HG03342 (cell line): ENCODE results near the gene CACNG7.

Experiments used
- ATAC-seq: cut with Tn5 transposase; IDR thresholded peaks from one replicate; pipeline ENCODE4 v1.9.1; 2021; ENCODE audit warnings: mild to moderate bottlenecking, moderate library complexity; ENCODE audit not compliant: unreplicated experiment

Gene CACNG7

DNA sequence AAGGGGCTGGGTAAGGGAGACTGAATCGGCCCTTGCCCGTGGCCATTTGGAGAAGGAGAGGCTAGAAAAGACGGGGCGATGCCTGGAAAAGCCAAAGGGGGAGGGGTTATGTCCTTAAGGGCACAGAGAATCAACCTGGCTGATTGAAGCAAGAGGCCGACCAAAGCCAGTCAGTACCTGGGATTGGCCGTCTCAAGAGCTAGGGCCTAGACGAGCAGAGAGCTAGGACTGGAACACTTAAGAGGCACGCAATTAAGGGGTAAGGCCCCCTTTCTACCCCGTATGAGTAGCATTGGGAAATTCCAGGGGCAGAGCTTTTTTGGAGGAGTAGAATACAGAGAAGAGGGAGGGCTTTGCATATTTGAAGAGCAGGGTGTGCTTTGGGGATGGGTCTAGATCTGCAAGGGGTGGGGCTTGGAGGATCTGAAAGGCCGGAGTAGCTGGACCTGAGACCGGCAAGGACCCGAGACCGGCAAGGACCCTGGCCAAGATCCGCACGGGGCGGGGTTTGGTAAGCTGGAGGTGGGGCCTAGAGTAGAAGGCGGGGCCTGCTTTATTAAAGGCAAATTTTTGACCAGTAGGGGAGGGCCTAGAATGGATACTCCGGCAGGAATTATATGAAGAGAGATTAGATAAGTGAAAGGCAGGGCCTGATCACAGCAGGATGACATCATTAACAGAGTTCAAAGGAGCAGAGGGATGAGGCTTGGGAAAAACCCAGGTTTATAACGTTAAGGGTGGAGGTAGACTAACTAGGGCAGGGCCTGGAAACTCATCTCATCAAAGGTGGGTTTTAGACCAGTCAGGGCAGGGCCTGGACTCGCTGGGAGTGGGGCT, 71.7 kb downstream of the CACNG7 start:
- no peak for ATAC-seq

DNA sequence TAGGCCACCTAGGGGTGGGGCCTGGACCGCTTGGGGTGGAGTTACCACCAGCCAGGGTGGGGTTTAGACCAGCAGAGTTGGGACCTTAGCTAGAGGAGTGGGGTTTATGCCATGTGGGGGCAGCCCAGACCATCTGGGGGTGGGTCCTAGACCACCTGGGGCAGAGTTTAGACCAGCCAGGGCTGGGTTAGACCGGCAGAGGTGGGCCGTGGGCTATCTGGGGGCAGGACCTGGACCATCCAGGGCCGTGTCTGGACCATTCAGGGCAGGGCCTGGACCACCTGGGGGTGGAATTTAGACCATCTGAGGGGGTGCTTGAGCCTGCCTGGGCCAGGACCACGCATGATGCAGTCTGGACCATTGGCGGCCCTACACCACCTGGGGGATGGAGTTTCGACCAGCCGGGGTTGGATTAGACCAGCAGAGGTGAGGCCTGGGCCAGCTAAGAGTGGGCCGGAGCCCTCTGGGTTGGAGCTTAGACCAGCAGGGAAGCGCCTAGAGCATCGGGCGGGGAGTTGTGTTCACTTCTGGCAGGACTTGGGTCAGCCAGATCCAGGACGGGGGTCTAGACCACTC, 72.4 kb downstream of the CACNG7 start:
- ATAC-seq: no peak

DNA sequence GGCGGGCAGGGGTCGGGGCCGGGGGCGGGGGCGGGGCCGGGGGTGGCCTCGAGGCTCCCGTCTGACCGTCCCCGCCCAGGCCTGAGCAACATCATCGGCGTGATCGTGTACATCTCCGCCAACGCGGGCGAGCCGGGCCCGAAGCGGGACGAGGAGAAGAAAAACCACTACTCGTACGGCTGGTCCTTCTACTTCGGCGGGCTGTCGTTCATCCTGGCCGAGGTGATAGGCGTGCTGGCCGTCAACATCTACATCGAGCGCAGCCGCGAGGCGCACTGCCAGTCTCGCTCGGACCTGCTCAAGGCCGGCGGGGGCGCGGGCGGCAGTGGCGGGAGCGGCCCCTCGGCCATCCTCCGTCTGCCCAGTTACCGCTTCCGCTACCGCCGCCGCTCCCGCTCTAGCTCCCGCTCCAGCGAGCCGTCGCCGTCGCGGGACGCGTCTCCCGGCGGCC, 72.9 kb downstream of the CACNG7 start:
- ATAC-seq: no peak

DNA sequence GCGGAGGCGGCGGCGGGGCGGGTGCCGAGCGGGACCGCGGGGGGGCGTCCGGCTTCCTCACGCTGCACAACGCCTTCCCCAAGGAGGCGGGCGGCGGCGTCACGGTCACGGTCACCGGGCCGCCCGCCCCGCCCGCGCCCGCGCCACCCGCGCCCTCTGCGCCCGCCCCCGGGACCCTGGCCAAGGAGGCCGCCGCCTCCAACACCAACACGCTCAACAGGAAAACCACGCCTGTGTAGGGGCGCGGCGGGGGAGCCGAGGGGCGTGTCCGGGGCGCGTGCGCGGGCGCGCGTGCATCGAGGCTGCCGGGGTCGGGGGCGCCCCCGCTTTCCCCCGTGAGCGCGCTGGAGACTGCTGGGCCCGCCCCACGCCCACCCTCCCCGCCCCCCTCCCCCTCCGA, 73.5 kb downstream of the CACNG7 start:
- no peak for ATAC-seq

DNA sequence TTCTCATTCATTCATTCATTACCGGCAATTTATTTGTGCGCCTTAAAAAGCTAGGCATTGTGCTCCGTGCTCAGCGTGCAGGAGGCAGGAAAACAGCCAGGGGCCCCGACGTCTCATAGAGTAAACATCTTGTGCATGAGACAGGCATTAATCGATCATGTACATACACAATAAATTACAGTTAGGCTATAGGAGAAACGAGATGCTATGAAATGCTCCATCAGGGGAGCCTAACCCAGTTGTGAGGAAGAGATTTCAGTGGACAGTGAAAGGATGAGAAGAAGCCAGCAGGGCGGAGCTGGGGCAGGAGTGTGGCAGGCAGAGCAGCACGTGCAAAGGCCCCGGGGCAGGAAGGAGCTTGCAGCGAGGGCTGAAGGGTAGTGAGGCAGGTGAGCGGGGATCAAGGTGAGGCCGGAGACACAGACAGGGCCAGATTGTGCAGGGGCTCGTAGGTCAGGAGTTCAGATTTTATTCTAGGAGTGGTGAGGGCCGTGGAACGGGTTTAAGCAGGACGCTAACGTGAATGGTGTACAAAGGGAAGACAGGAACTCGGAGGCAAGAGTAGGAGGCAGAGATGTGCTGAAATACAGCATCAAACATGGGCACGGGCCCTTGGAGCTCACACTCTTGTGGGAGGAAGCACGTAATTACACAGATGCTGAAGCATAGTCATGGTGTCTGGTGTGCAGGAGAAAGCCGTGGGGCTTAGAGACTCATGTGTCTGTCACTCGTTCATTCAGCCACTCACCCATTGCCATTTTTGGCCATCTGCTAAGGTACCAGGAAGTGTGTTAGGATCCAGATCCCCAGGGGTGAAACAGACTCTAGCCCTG, 74.6 kb downstream of the CACNG7 start:
- no peak for ATAC-seq

DNA sequence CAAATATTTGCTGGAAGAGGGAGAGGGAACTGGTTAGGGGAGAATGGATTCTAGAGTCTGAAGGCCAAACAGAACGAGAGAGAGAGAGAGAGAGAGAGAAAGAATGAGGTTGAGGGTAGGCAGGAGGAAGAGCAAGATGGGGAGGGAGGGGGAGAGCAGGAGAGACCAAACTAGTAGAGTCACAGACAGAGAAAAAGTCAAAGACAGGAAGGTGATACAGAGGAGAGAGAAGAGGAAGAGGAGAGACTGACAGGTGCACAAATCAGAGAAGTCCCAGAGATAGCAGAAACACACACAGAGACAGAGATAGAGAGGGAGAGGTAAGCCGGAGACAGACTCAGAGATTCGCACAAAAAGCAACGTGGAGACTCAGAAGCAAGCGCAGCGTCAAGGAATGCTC, 76.8 kb downstream of the CACNG7 start:
- ATAC-seq: no peak

DNA sequence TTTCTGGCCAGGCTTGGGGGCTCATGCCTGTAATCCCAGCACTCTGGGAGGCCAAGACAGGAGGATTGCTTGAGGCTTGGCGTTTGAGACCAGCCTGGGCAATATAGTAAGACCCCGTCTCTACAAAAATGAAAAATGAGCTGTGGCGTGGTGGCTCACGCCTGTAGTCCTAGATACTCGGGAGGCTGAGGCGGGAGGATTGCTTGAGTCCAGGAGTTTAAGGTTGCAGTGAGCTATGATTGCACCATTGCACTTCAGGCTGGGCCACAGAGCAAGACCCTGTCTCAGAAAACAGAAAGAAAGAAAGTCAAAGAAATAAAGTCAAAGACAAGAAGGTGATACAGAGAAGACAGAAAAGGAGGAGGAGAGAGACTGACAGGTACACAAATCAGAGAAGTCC, 79.9 kb downstream of the CACNG7 start:
- ATAC-seq: no peak

DNA sequence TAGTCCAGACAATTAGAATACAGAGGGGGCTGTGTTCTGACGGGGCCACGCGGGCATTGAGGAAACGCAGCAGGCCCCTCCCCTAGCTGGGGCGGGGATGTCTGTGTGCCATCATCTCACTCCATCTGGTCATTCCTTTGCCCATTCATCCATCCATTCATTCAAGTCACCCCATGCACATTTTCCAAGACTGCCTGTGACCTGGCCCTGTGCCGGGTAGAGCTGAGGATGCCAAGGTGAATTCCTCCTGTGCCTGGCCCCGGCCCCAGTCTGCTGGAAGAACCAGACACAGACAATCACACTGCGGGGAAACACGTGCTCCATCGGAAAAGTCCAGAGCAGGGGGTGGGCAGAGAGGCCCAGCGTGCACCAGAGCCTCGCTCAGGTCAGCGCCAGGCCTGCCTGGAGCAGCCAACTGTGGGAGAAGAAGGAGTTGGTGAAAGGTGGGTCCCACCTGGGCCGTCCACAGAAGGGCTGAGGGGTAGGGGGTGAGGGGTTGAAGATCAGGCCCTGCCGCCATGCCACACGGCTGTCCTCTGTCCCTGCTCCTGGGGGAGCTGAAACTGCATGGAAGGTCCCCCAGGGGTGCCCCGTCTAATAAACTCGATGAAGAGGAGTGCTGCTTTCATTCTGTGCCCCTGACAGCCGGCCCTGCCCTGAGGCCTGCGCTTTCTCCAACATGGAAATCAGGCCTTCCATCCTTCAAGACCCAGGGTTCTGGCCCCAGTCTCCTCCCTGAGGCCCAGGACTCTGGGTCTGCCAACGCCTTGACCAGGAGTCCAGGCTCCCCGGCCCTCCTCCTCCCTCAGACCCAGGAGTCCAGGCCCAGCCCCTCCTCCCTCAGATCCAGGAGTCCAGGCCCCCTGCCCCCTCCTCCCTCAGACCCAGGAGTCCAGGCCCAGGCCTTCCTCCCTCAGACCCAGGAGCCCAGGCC, 80.8 kb downstream of the CACNG7 start:
- no peak for ATAC-seq

DNA sequence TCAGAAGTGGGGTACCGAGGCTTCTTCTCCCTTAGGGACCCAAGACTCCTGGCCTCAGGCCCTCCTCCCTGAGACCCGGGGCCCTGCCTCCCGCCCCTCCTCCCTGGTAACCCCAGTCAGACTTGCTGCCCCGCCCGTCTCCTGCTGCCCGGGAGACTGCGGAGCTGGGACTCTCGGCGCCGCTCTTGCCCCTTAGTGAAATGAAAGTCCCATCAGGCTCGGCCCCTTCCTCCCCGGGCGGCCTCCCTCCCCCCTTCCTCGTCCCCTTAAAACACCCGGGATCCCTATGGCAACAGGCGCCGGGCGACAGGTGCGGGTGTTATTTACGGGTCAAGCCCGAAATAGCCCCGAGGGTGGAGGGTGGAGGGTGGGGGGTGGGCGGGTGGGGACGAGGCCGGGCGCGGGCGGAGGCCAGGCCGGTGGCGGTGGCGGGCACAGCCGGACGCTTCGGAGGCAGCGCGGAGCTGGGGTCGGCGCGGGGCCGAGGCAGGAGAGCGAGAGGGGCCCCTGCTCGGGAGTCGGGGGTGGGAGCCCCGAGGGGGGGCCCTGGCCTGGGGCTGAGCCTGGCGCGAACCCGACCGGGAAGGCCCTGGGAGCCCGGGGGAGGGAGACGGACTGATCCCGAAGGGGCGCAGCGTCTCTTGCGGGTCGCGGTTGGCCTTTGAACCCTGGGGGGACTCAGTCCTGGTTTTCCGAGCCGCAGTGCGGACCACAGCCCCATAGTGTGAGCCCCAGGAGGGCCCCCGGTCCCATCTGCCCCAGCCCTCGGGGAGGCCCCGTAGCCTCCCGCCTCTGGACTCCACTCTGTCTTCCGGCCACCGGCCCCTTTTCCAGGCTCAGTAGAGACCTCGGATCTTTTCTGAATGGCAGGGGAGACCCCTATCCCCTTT, 82.4 kb downstream of the CACNG7 start, which contains the start of gene CACNG6:
Gene CACNG6 (plus strand): TSS at position 414 of the 890 bp plus-strand sequence. CDS start 1,241 bp downstream, outside the sequence.
- ATAC-seq: no peak

DNA sequence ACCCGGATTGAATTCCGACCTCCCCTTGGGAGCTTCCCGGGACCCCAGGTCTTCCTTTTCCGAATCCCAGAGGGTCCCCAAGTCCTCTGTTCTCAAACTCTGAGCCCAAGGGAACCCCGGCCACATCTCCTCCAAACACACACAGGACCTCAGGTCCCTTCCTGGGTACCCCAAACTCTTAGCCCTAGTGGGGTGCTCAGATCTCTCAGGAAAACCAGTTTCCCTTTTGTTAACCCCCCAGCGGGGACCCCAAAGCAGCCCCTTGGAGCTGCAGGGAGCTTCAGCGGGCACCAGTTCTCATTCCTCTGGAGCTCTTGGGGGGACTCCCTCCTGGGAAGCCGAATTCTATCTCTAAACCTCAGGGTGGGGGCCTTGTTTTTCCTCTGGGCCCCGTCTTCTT, 83.1 kb downstream of the CACNG7 start:
- ATAC-seq: no peak

DNA sequence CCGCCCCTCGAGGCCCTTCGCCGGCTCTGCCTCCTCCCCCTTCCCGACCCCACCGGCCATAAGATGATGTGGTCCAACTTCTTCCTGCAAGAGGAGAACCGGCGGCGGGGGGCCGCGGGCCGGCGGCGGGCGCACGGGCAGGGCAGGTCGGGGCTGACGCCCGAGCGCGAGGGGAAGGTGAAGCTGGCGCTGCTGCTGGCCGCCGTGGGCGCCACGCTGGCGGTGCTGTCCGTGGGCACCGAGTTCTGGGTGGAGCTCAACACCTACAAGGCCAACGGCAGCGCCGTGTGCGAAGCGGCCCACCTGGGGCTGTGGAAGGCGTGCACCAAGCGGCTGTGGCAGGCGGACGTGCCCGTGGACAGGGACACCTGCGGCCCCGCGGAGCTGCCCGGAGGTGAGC, 83.7 kb downstream of the CACNG7 start:
- ATAC-seq: no peak

DNA sequence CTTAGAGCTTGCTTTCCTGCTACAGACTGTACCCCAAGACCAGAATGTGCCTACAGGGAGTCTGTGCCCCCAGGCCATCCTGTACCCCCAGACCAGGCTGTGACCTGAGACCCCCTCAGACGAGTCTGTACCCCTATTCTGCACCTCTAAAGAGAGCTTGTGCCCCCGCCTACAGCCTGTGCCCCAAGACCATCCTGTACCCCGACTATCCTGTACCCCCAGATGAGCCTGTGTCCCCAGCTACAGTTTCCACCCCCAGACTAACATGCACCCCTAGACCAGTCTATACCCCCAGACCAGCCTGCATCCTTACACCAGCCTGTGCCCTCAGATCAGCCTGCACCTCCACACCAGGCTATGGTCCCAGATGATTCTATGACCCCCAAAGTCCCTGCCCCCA, 84.4 kb downstream of the CACNG7 start:
- ATAC-seq: no peak
